ENCODE measurements around the gene SLFN14. TPM values are rescaled to one million over a fixed set of nuclear protein-coding genes. Genes with fewer than 3 reads are reported as not detected.
"Not testable (repeated sequence)": the region's sequence is repeated elsewhere in the genome, so short reads cannot be mapped to it uniquely, and the experiment has no call there.

Gene SLFN14
- total and polyA plus RNA-seq, 2 experiments from 2014 or later, result not detected

DNA sequence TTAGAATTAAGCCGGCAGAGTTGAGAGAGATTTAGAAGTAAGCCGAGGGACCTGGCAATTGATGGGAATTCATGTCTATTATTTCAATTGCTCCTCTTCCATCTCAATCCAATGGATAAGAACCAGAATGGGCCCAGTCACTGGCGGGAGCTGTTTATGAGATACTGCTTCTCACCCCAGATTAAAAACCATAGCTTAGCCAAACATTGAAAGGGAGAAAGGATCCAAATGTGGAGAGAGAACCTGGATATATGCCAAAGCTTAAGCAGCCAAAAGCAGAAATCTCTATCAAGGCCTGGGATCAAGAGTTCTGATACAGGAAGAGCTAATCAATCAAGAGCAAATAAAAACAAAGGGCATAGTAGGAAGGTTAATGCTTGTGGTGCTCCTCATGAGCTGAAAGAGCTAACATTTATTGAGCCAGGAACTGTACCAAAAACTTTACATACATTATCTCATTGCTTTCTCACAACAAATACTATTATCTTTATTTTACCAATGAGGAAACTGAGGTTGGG lies 26.0 kb downstream of the SLFN14 start:
- Histone ChIP-seq H4K20me1 (ENCODE audit: insufficient read depth) (no peaks in the 10 kb centered on the region), H3K9ac (no peak overlapping the region), H3K79me2 (ENCODE audit: insufficient read depth) (no peaks in the 10 kb centered on the region), H3K36me3 (ENCODE audit: low read depth) (no peaks in the 10 kb centered on the region), H3F3A (ENCODE audit: insufficient read depth) (peaks cover 5% of the 10 kb centered on the region; the same call in 1 of the 2 replicates), H3K4me3 (no peak overlapping the region), H3K27me3 (replicated peaks; ENCODE audit: insufficient read depth) (no peaks in the 10 kb centered on the region), H3K4me1 (ENCODE audit: insufficient read depth) (no peaks in the 10 kb centered on the region), H3K27ac (no peak overlapping the region), H3K9me3 (ENCODE audit: low read depth) (no peaks in the 10 kb centered on the region), H3K4me2 (ENCODE audit: unreplicated experiment) (no peak overlapping the region), H3K9me2 (ENCODE audit: insufficient read depth) (no peaks in the 10 kb centered on the region), H2AFZ (no peak overlapping the region)
- WGBS, 2 experiments (ENCODE audit: low coverage in 1 of 2, low lambda C conversion rate in 2 of 2, missing lambda C conversion rate in 2 of 2), result 67 to 75% methylated on average over 3 of the region's 3 CpGs
- in situ Hi-C loops (cut with MboI), result loop anchor here (5.0 kb wide), 2 partner anchors 222 to 367 kb away; no protein-coding TSS in a partner anchor
- TF ChIP-seq EZH2phosphoT487 (IDR thresholded peaks at IDR 0.05; ENCODE audit: insufficient read depth, low read depth) (no peak), EZH2 (IDR thresholded peaks at IDR 0.05; ENCODE audit: insufficient read depth, poor library complexity, severe bottlenecking) (no peak)
- no peak for DNase-seq

DNA sequence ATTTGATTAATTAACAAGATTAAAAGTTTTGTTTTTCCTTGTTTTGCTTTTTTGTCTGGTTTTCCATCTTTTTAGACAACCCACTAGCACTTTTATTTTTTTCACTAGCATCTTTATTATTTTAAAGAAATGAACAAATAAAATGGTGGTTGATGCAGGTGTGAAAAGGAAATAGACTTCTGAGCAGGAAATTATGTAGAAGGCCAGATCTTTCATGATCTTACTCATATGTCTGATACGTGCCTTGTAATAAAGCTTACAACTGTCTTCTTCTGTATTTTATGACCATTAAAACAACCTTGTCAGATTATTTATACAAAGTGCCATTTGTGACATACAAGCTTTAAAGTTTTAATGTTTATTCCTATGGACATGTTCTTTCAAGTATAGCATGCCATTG lies 29.5 kb downstream of the SLFN14 start:
- no peak overlapping the region for H3K27ac ChIP-seq
- no peaks in the 10 kb centered on the region for H3K9me2 ChIP-seq (ENCODE audit: insufficient read depth)
- DNase-seq, result no peak
- no peaks in the 10 kb centered on the region for H3K79me2 ChIP-seq (ENCODE audit: insufficient read depth)
- no peaks in the 10 kb centered on the region for H4K20me1 ChIP-seq (ENCODE audit: insufficient read depth)
- in situ Hi-C loops (cut with MboI), result no loop called here
- no peaks in the 10 kb centered on the region for H3K9me3 ChIP-seq (ENCODE audit: low read depth)
- H3K27me3 ChIP-seq (replicated peaks; ENCODE audit: insufficient read depth), result no peaks in the 10 kb centered on the region; the same call in 1 of the 2 replicates
- H3K4me2 ChIP-seq (ENCODE audit: unreplicated experiment), result no peak overlapping the region
- H3F3A ChIP-seq (ENCODE audit: insufficient read depth), result no peaks in the 10 kb centered on the region
- H3K9ac ChIP-seq, result no peak overlapping the region
- 86 to 89% methylated on average over 1 of the region's 1 CpG for WGBS, 2 experiments (ENCODE audit: low coverage in 1 of 2, low lambda C conversion rate in 2 of 2, missing lambda C conversion rate in 2 of 2)
- no peaks in the 10 kb centered on the region for H3K36me3 ChIP-seq (ENCODE audit: low read depth)
- H3K4me3 ChIP-seq, result no peak overlapping the region
- TF ChIP-seq EZH2phosphoT487 (IDR thresholded peaks at IDR 0.05; ENCODE audit: insufficient read depth, low read depth) (no peak), EZH2 (IDR thresholded peaks at IDR 0.05; ENCODE audit: insufficient read depth, poor library complexity, severe bottlenecking) (no peak)
- H3K4me1 ChIP-seq (ENCODE audit: insufficient read depth), result no peaks in the 10 kb centered on the region
- no peak overlapping the region for H2AFZ ChIP-seq

DNA sequence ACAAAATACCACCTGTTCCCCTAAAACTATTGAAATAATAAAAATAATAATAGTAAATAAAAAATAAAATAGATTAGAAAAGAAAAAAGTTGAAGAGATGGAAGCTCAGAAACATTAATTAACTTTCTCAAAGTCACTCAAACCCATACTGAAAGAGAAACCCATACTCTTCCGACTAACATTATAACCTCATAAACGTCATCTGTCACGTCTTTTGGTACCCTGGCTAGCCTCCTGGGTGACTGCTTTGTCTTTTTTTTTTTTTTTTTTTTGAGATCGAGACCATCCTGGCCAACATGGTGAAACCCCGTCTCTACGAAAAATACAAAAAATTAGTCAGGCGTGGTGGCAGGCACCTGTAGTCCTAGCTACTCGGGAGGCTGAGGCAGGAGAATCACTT lies 30.8 kb downstream of the SLFN14 start:
- Histone ChIP-seq H3K9ac (no peak overlapping the region), H3K4me2 (ENCODE audit: unreplicated experiment) (no peak overlapping the region), H2AFZ (no peak overlapping the region), H3K36me3 (ENCODE audit: low read depth) (no peaks in the 10 kb centered on the region), H3K9me3 (ENCODE audit: low read depth) (no peaks in the 10 kb centered on the region), H3F3A (ENCODE audit: insufficient read depth) (no peaks in the 10 kb centered on the region), H3K27me3 (replicated peaks; ENCODE audit: insufficient read depth) (peaks cover 4% of the 10 kb centered on the region; the same call in 1 of the 2 replicates), H3K79me2 (ENCODE audit: insufficient read depth) (no peaks in the 10 kb centered on the region), H3K9me2 (ENCODE audit: insufficient read depth) (no peaks in the 10 kb centered on the region), H3K4me1 (ENCODE audit: insufficient read depth) (no peaks in the 10 kb centered on the region), H4K20me1 (ENCODE audit: insufficient read depth) (no peaks in the 10 kb centered on the region), H3K27ac (no peak overlapping the region), H3K4me3 (no peak overlapping the region)
- in situ Hi-C loops (cut with MboI), result no loop called here
- 85 to 86% methylated on average over 6 to 8 of the region's 8 CpGs for WGBS, 2 experiments (ENCODE audit: low coverage in 1 of 2, low lambda C conversion rate in 2 of 2, missing lambda C conversion rate in 2 of 2)
- DNase-seq, result no peak
- TF ChIP-seq EZH2 (IDR thresholded peaks at IDR 0.05; ENCODE audit: insufficient read depth, poor library complexity, severe bottlenecking), result no peak
- no peak for TF ChIP-seq EZH2phosphoT487 (IDR thresholded peaks at IDR 0.05; ENCODE audit: insufficient read depth, low read depth)

DNA sequence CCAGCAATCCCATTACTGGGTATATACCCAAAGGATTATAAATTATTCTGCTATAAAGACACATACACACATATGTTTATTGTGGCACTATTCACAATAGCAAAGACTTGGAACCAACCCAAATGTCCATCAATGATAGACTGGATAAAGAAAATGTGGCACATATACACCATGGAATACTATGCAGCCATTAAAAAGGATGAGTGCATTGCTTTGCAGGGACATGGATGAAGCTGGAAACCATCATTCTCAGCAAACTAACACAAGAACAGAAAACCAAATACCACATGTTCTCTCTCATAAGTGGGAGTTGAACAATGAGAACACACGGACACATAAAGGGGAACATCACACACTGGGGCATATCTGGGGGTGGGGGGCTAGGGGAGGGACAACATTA lies 31.3 kb downstream of the SLFN14 start:
- H3K9ac ChIP-seq; H3K36me3 ChIP-seq (ENCODE audit: low read depth); H3F3A ChIP-seq (ENCODE audit: insufficient read depth); H3K9me2 ChIP-seq (ENCODE audit: insufficient read depth); H4K20me1 ChIP-seq (ENCODE audit: insufficient read depth); H3K27me3 ChIP-seq (replicated peaks; ENCODE audit: insufficient read depth); H3K79me2 ChIP-seq (ENCODE audit: insufficient read depth); in situ Hi-C loops (cut with MboI); H3K9me3 ChIP-seq (ENCODE audit: low read depth); H2AFZ ChIP-seq; H3K4me3 ChIP-seq; H3K27ac ChIP-seq; DNase-seq; H3K4me2 ChIP-seq (ENCODE audit: unreplicated experiment); H3K4me1 ChIP-seq (ENCODE audit: insufficient read depth): not testable (repeated sequence)
- 86 to 100% methylated on average over 1 of the region's 1 CpG for WGBS, 2 experiments (ENCODE audit: low coverage in 1 of 2, low lambda C conversion rate in 2 of 2, missing lambda C conversion rate in 2 of 2)

DNA sequence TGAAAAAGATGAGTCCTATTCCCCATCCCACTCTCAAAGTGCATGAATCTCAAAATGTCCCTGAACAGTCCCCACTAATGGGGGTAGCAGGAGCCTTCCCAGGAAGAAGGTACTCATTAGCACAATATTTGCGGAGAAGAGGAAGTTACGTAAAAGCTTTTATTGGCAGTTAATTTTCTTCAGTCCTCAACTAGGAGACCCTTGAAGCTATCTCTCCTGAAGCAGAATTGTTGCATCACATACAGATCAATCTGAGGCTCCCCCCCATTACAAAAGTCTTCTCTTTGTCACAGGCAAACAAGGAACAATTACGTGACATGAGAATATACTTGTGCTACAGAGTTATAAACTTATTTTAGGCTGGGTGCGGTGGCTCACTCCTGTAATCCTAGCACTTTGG lies 37.3 kb downstream of the SLFN14 start:
- no peak overlapping the region for H2AFZ ChIP-seq
- H3K27ac ChIP-seq, result no peak overlapping the region
- WGBS, 2 experiments (ENCODE audit: low coverage in 1 of 2, low lambda C conversion rate in 2 of 2, missing lambda C conversion rate in 2 of 2), result 51 to 52% methylated on average over 4 of the region's 4 CpGs
- no peaks in the 10 kb centered on the region for H3K36me3 ChIP-seq (ENCODE audit: low read depth)
- TF ChIP-seq EZH2 (IDR thresholded peaks at IDR 0.05; ENCODE audit: insufficient read depth, poor library complexity, severe bottlenecking), result no peak
- TF ChIP-seq EZH2phosphoT487 (IDR thresholded peaks at IDR 0.05; ENCODE audit: insufficient read depth, low read depth), result no peak
- H3K9ac ChIP-seq, result no peak overlapping the region
- no peak overlapping the region for H3K4me3 ChIP-seq
- no peaks in the 10 kb centered on the region for H3K79me2 ChIP-seq (ENCODE audit: insufficient read depth)
- no peaks in the 10 kb centered on the region for H3K9me2 ChIP-seq (ENCODE audit: insufficient read depth)
- no peaks in the 10 kb centered on the region for H3F3A ChIP-seq (ENCODE audit: insufficient read depth)
- DNase-seq, result no peak
- H3K27me3 ChIP-seq (replicated peaks; ENCODE audit: insufficient read depth), result peaks cover 9% of the 10 kb centered on the region; the same call in 1 of the 2 replicates
- no peaks in the 10 kb centered on the region for H3K9me3 ChIP-seq (ENCODE audit: low read depth)
- H4K20me1 ChIP-seq (ENCODE audit: insufficient read depth), result no peaks in the 10 kb centered on the region
- in situ Hi-C loops (cut with MboI), result no loop called here
- H3K4me2 ChIP-seq (ENCODE audit: unreplicated experiment), result no peak overlapping the region
- H3K4me1 ChIP-seq (ENCODE audit: insufficient read depth), result peaks cover 5% of the 10 kb centered on the region; the same call in 1 of the 2 replicates

DNA sequence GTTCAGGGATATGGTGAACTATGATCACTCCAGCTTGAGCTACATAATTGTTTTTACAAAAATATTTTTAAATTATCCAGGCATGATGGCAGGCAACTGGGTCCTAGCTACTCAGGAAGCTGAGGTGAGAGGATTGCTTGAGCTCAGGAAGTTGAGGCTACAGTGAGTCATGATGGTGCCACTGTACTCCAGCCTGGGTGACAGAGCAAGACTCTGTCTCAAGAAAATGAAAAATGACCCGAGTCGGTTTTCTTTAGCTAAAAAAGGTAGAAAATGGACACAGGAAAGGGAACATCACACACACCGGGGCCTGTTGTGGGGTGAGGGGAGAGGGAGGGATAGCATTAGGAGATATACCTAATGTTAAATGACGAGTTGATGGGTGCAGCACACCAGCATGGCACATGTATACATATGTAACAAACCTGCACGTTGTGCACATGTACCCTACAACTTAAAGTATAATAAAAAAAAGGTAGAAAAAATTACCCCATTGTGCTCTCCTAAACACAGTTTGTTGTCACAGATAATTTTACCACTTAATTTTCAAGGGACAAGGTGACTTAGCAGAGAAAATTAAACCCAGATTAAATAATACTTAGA lies 38.9 kb downstream of the SLFN14 start:
- H3K9me2 ChIP-seq (ENCODE audit: insufficient read depth); H3K27ac ChIP-seq; H3K4me1 ChIP-seq (ENCODE audit: insufficient read depth); H3K4me3 ChIP-seq; H4K20me1 ChIP-seq (ENCODE audit: insufficient read depth); H3F3A ChIP-seq (ENCODE audit: insufficient read depth); H3K36me3 ChIP-seq (ENCODE audit: low read depth); in situ Hi-C loops (cut with MboI); H3K9me3 ChIP-seq (ENCODE audit: low read depth); H3K4me2 ChIP-seq (ENCODE audit: unreplicated experiment); DNase-seq; H2AFZ ChIP-seq; H3K9ac ChIP-seq; H3K79me2 ChIP-seq (ENCODE audit: insufficient read depth): not testable (repeated sequence)
- 58 to 61% methylated on average over 5 of the region's 5 CpGs for WGBS, 2 experiments (ENCODE audit: low coverage in 1 of 2, low lambda C conversion rate in 2 of 2, missing lambda C conversion rate in 2 of 2)
- H3K27me3 ChIP-seq (replicated peaks; ENCODE audit: insufficient read depth), result peaks cover 23% of the 10 kb centered on the region; the same call in 1 of the 2 replicates
